Middle frontal gyrus (tissue), 1 donor: Measurements from ENCODE around the gene AMPD3.
A peak's percentile ranks its signal among the peaks of the same experiment; 100 is the strongest.

Experiments used
- DNase-seq: peaks from one replicate; pipeline ENCODE4 v3.0.0-alpha.2; 2015; ENCODE audit warnings: low spot score; ENCODE audit errors: extremely low spot score

Gene AMPD3

GRCh38 chr11:10537600-10537999, 82.5 kb downstream of the AMPD3 start:
- DNase-seq, result no peak

DNA sequence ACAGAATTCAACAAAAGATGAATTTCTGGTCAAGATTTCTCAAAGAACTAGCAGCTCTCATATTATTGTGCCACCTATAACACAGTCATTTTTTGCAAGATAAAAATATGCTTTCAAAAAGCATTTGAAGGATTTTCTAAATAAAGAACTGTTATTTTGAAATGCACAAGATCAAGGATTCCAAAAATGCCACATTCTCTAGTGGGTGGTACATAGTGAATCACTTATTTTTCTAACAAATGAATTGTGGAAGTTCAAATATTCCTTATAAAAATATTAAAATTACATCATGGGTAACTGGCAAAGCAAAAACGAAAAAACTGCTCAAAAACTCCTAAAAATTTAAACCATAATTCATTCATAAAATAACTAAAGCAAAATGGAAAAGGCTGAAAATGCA, 83.9 kb downstream of the AMPD3 start:
- peak; percentile 47 for DNase-seq

GRCh38 chr11:10539339-10539738, 84.3 kb downstream of the AMPD3 start:
- DNase-seq, result no peak

- DNase-seq, result peak; percentile 4
These were observed 85.5 kb downstream of the AMPD3 start for GRCh38 chr11:10540546-10540914.

DNA sequence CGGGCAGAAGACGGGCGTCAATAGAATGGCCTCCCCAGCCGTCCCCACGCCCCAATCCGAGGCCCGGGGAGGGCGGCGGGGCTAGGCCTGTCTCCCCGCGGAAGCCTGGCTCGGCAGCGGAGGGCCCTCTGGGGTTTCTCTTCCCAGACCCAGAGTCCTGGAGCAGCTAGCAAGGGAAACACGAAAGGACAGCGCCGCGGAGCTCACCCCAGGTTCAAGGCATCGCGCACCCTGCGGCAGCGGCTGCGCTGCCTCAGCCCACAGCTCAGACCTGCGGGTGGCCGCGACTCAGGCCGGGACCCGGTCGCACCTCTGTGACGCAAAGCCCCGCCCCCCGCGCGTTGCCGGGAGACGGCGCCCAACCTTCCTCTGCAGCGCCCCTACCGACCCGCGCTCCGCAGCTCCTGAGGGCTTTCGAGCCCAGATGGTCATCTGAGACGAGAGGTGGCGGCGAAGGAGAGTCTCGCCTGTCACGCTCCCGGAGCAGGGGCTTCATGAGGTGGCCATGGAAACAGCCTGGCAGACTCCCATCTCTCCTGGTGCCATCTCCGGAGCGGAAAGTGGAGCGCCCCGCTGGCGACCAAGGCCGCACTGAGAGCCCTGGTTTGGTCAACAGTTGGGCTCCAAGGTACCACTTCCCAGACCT, 86.0 kb downstream of the AMPD3 start, which contains the start of gene RNF141:
RNF141 (minus strand) TSS at position 273 of the 646 bp plus-strand sequence. CDS start 7,029 bp downstream, outside the sequence.
- DNase-seq, result peak; percentile 73

GRCh38 chr11:10541561-10541930, 86.5 kb downstream of the AMPD3 start:
- DNase-seq, result no peak

- no peak for DNase-seq
These were observed 87.7 kb downstream of the AMPD3 start for GRCh38 chr11:10542776-10543175.

DNA sequence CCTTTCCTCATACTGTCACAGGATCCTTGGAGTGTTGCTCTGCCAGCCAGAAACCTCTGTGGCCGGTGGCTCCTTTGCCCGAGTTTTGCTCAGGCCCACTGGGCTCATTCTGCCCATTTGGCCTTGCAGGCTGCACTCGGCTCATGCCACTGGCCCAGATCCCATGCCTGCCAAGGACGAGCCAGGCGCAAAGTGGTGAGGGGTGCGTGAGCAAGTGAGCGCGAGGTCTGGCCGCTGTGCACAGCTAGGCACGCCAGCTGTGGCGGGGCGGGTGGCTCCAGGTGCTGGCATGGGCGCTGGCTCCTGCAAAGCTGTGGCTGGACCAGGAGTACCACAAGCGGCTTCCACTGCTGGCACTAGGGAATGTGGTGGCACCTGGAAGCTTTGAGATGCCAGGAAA, 88.7 kb downstream of the AMPD3 start:
- no peak for DNase-seq

DNA sequence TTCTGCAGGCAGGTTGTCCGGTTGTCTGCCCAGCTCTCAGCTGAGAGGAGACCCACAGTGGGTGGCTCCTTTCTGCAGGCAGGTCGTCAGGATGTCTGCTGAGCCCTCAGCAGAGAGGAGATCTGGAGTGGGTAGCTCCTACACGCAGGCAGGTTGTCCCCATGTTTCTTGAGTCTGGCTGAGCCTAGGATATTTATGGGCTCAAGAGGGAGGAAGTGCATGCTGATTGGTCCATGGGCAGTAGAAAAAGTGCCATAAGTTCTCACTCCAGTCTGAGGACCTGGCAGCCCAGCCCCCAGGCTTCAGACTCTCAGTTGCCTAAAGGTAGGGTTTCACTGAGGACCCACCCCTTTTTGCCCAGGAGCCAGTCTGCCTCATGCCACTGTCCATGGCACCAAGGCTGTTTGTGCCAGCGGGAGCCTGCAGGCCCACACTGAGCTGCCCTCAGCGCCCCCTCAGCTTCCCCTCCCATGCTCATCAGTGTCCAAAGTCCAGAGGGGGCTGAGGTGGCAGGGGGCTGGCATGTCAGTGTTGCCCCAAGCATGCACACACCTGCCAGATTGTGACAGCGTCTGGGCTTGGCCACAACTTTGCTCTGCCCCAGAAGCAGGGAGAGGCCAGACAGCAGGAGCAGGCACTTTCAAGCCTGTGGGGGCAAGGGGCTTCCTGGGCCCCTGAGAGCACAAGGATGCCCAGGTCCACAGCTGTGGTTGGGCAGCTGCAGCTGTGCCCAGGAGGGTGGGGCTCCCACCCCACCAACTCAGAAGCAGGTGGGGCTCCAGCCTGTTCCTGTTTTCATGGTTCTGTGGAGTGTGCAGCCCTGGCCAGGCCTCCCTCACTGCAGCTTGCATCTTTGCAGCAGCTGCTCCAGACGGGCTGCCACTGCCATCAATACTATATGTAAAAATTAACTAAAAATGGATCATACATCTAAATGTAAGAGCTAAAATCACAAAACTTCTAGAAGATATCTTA, 89.7 kb downstream of the AMPD3 start:
- no peak for DNase-seq

DNA sequence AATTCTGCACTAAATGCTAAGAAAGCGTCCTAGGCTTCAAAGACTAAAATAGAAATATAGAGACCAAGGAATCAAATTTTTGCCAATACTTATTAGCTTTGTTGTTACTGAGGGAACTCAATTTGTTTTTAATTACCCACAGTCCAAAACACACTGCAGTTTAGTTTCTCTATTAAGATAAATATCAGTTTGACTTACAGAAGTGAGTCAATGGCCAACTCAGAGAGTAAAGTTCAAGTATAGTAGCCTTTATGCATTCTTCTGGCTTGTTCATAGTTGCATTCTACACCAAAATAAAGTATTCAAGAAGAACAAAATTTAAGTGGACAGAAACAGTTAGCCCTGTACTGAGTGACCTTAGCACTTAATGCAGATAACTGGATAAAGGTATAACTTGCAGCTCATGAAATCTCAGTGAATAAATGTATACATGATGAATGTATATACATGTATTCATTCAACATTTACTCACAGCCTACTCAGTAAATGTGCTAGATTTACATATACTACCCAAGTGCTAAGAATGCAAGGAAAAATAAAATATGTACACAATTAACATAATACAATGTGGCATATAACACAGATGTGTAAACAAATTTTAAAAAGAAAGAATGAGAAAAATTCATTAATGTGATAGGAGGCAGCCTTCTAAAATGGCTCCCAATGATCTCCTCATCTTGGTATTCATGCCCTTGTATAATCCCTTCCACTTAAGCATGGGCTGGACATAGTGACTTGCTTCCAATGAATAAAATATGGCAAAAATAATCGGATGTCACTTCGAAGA, 95.6 kb downstream of the AMPD3 start:
- no peak for DNase-seq

DNA sequence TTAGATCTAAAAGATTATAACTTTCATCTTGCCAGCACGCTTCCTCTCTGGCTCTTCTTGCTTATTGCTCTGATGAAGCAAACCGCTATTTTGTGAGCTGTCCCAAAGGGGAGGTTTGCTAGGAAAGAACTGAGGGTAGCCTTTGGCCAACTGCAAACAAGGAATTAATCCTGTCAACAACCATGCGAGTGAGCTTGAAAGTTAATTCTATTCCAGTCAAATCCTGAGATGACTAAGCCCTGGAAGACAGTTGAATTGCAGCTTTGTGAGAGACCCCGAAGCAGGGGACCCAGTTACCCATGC, 96.2 kb downstream of the AMPD3 start:
- DNase-seq, result no peak

GRCh38 chr11:10551845-10552352, 96.8 kb downstream of the AMPD3 start:
- no peak for DNase-seq

GRCh38 chr11:10556590-10556989, 101.5 kb downstream of the AMPD3 start:
- no peak for DNase-seq
